OCI-M2 (cell line): ENCODE data around the gene TMEM255A.
"Not testable (repeated sequence)": the region's sequence is repeated elsewhere in the genome, so short reads cannot be mapped to it uniquely, and the experiment has no call there.

Source experiments
- DNase-seq: peaks from one replicate; lab custom pipeline; 2025; ENCODE audit not compliant: unreplicated experiment; lab: John Stamatoyannopoulos, UW

The TMEM255A gene

DNA sequence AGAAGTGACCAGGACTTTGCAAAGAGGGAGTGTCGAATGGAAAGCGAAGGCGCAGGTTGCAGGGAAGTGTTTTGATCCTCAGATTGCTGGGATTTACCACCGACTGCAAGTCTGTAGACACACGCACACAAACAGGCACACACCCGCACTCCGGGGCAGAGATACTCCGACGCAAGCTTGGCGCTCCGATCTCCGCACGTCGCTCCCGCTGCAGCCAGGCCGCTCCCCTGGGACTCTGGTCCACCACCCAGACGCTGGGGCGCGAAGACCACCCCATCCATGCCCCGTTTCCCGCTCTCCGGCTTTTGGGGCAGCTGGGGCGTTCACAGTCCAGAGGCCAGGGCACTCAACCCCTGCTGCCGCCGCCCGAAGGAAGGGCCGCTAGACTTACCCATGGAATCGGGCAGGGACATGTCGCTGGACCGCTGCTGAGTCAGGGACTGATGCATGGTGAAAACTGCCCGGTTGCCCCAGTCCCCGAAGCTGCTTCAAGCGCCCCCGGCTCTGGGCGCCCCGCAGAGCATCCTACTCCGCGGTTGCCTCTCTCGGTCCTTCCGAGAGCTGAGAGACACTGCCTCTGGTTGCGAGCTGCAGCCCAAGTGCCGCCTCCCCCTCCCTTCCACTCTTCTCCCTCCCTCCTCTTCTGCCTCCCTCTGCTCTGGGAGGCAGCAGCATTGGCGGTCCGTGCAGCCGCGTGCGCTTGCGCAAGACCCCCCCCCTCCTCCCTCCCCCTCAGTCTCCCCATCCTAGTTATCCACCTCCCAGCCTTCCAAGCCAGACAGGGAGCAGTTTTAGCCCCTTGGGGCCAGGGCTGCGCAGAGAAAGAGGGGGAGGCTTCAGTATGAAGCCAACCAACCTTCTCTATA, at the start of gene TMEM255A:
TSS of gene TMEM255A (minus strand) at position 601 of the 866 bp plus-strand sequence. CDS start at position 449, 152 bp downstream.
- no peak for DNase-seq

DNA sequence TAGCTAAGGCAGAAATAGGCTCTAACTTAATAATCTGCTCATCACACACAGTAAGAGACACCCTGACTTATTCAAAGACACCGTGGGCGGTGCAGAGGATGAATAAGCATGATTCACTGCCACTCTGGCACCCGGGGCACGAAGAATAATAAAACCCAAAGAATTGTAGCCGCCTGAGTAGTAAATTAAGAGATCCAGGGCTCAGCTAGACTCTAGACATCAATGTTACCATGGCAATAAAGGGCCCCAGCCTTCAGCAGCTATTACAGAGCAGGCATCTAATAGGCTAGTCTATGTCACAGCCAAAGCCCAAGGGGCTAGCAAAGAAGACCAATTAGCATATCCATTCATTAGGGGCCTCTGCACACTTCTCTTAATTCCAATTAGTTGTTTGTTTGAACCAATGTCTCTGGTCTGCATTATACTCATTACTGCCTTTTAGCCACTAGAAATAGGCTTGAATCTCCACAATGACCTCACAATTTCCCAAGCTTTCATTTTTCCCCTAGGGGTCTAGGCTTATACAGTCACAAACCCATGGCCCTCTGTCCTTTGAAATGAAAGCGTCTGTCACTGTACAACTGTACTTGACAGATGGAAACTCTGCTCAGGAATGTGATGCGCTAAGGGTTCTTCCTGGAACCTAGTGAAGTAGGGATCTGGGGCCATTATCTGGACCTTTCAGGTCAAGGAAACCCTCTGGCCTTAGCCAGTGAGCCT, 47.6 kb upstream of the TMEM255A start:
- DNase-seq: no peak

DNA sequence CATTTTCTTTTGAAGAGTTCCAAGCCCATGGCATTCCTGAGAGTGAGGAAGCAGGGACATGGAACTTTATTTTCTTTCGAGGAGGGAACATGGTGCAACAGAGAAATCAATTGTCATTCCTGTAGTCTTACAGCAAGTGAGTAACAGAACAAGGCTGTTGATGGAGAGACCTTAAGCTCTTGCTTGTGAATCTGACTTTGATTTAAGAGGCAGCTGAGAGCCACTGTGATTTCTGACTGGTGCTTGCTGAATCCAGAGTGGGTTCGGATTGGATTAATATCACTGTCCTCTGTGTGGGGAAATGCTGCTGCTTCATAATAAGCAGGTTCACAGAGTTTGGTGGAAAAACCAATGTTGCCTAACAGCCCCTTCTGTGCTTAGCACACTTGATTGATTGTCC, 45.9 kb upstream of the TMEM255A start:
- DNase-seq: no peak

- no peak for DNase-seq
These were observed 44.8 kb upstream of the TMEM255A start for GRCh38 chrX:120356084-120356483.

- no peak for DNase-seq
These were observed 39.3 kb upstream of the TMEM255A start for GRCh38 chrX:120350450-120351138.

DNA sequence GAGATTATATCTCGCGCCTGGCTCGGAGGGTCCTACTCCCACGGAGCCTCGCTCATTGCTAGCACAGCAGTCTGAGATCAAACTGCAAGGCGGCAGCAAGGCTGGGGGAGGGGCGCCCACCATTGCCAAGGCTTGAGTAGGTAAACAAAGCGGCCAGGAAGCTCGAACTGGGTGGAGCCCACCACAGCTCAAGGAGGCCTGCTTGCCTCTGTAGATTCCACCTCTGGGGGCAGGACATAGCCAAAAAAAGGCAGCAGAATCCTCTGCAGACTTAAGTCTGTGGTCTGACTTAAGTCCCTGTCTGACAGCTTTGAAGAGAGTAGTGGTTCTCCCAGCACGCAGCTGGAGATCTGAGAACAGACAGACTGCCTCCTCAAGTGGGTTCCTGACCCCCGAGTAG, 33.3 kb upstream of the TMEM255A start:
- DNase-seq: not testable (repeated sequence)

GRCh38 chrX:120336899-120337298, 25.6 kb upstream of the TMEM255A start:
- no peak for DNase-seq

- DNase-seq: no peak
These were observed 24.0 kb upstream of the TMEM255A start for GRCh38 chrX:120335289-120335688.

- no peak for DNase-seq
These were observed 23.3 kb upstream of the TMEM255A start for GRCh38 chrX:120334603-120335002.

DNA sequence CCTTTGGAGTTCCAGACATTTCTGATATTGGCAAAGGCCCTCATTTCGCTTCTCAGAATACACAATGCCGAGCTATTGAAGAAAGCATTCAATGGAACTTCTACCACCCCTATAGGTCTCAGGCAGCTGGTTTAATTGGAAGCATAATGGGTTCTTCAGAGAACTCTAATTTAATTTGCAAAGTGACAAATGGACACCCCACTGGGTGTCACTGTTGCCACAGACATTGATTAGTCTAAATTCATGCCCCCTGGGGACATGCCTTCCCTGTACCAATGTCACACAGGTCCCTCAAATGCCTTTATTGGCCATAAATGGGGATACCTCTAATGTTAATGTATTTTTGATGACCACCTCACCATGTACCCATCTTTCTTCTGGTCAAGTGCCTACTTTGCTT, 22.9 kb upstream of the TMEM255A start:
- DNase-seq: no peak

- DNase-seq: no peak
These were observed 21.1 kb upstream of the TMEM255A start for GRCh38 chrX:120332394-120332793.

- DNase-seq: no peak
These were observed 19.9 kb upstream of the TMEM255A start for GRCh38 chrX:120331116-120331515.

GRCh38 chrX:120321520-120322281, 10.4 kb upstream of the TMEM255A start:
- DNase-seq: no peak

DNA sequence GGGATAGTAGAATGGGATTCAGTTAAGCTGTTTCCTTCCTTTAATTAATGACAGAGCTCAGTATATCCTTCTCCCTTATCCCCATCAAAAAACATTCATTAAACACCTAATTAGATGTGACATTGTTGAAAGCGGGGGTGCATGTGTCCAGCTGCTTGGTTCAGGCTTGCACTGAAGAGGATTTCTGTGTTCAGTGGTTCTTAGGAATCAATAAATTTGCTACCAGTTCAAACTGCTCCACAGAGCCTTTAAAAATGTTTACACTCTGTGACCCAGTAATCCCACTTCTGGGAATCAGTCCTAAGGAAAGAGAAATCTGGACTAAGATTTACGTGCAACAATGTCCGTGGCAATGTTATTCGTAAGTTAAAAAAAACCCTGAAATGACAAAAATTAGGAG, 7.2 kb upstream of the TMEM255A start:
- DNase-seq: no peak

DNA sequence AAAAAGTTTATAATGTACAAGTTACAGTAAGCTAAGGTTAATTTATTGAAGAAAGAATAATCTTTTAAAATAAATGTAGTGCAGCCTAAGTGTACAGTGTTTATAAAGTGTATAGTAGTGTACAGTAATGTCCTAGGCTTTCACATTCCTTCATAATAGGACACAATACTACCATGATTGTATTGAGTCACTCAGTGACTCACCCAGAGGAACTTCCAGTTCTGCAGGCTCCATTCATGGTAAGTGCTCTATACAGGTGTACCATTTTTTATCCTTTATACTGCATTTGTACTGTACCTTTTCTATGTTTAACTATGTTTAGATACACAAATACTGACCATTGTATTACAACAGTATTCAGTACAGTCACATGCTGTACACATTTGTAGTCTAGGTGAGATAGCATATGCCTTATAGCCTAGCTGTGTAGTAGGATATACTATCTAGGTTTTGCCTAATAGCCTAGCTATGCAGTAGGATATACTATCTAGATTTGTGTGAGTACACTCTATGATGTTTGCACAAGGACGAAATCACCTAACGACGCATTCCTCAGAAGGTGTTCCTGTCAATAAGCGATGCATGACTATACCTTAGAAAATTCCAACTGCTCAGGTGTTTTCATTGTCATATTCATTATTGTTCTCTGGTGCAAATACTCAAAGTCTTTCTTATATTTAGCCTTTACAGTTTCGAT, 5.5 kb upstream of the TMEM255A start:
- no peak for DNase-seq

DNA sequence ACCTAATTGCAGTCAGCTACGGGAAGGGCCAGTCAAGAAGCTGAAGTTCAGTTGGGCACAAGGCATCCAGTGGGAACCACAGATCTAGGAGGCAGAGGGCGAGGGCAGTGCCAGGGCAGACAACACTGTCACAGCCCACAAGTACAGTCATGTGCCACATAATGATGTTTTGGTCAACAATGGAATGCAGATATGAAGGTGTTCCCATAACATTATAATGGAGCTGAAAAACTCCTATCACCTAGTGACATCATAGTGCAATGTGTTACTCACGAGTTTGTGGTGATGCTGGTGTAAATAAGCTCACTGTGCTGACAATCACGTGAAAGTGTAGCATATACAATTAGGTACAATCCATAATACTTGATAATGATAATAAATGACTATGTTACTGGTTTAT, 4.5 kb upstream of the TMEM255A start:
- no peak for DNase-seq

GRCh38 chrX:120311727-120312063, 434 bp upstream of the TMEM255A start:
- no peak for DNase-seq

DNA sequence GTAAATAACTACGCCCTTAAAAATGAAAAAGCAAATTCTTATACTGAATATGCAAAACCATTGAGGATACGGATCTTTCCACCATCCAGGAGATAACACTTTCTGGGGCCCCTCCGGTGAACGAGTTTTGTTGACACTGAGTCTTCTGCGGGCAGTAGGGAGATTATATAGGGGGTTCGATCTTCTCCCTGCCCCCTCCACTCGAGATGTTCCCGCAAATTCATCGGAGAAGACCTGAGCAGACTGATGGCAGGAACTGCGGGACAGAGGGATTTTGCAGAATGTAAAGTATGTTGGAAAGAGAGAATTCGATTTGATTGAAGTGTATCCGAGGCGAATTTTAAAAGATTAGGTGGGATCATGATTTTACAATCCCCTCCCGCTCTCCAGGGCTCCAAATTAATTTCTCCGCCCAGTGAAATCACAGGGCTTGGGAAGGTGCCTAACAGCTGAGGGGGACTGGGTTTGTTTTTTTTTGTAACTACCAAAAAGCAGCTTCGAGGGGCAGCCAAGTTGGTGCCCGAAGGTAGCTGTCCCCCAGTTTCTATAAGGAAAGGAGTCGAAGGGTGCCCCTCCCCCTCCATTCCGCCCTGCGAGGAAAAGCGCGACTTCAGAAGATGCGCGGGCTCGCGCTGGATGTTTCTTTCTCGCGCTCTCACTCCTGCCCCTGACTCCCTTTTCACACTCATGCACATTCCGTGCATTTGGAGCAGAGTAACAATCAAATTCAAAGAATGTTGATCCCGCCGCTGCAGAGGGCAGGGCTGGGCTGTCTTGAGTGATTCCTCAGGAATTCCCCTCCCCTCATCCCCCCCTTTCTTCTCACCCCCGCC, 1.2 kb downstream of the TMEM255A start:
- no peak for DNase-seq
